COLO829 (cell line): ENCODE measurements around the gene XPO4.

Experiments
- DNase-seq: peaks from one replicate; pipeline ENCODE4 v3.0.0; 2012; ENCODE audit warnings: low spot score

The XPO4 gene

GRCh38 chr13:20828539-20829364, 73.8 kb downstream of the XPO4 start:
- no peak for DNase-seq

- DNase-seq: no peak
Observed at GRCh38 chr13:20826843-20827560, 75.5 kb downstream of the XPO4 start.

GRCh38 chr13:20826301-20826700, 76.2 kb downstream of the XPO4 start:
- DNase-seq: no peak

GRCh38 chr13:20825477-20825875, 77.1 kb downstream of the XPO4 start:
- DNase-seq: no peak

GRCh38 chr13:20824762-20825476, 77.6 kb downstream of the XPO4 start:
- no peak for DNase-seq

GRCh38 chr13:20823071-20823470, 79.5 kb downstream of the XPO4 start:
- no peak for DNase-seq

- no peak for DNase-seq
Observed at GRCh38 chr13:20822406-20822805, 80.1 kb downstream of the XPO4 start.

- DNase-seq: no peak
Observed at GRCh38 chr13:20819715-20820114, 82.8 kb downstream of the XPO4 start.

GRCh38 chr13:20815464-20815863, 87.1 kb downstream of the XPO4 start:
- no peak for DNase-seq

- no peak for DNase-seq
Observed at GRCh38 chr13:20814224-20814910, 88.2 kb downstream of the XPO4 start.

- no peak for DNase-seq
Observed at GRCh38 chr13:20812890-20813289, 89.7 kb downstream of the XPO4 start.

GRCh38 chr13:20810808-20811207, 91.7 kb downstream of the XPO4 start:
- DNase-seq: no peak

GRCh38 chr13:20808874-20809273, 93.7 kb downstream of the XPO4 start:
- no peak for DNase-seq

GRCh38 chr13:20803180-20803965, 99.2 kb downstream of the XPO4 start:
- no peak for DNase-seq

GRCh38 chr13:20801707-20802106, 100.8 kb downstream of the XPO4 start:
- no peak for DNase-seq

GRCh38 chr13:20799726-20800416, 102.7 kb downstream of the XPO4 start:
- no peak for DNase-seq

GRCh38 chr13:20798027-20798426, 104.5 kb downstream of the XPO4 start:
- DNase-seq: no peak

GRCh38 chr13:20796791-20797508, 105.6 kb downstream of the XPO4 start:
- no peak for DNase-seq

- DNase-seq: no peak
Observed at GRCh38 chr13:20789665-20790064, 112.9 kb downstream of the XPO4 start.

GRCh38 chr13:20788312-20788711, 114.2 kb downstream of the XPO4 start:
- DNase-seq: no peak
